Thyroid gland (tissue), 4 donors: ENCODE measurements around the gene CPNE4. TPM values are rescaled to one million over a fixed set of nuclear protein-coding genes. Genes with fewer than 3 reads are reported as not detected.

ENCODE experiments used
- DNase-seq, 2 donors: peaks; one replicate each; pipeline ENCODE4 v3.0.0-alpha.2; 2019
- H3K27ac ChIP-seq, 3 donors: fragments of 200-600 bp; sonication (generic); 1 replicate in 2 of 3; 2 replicates in 1 of 3; pipeline ENCODE4 v1.5.1; 2016 to 2019; ENCODE audit warnings: mild to moderate bottlenecking in 1 of 3, moderate library complexity in 1 of 3
- H3K27me3 ChIP-seq: fragments of 200-600 bp; sonication (generic); one replicate; pipeline ENCODE4 v1.5.1; 2019
- H3K36me3 ChIP-seq, 2 donors: fragments of 200-600 bp; sonication (generic); one replicate each; pipeline ENCODE4 v1.5.1; 2016 to 2019
- H3K4me1 ChIP-seq, 2 donors: fragments of 200-600 bp; sonication (generic); one replicate each; pipeline ENCODE4 v1.5.1; 2017 to 2019
- H3K4me3 ChIP-seq, 3 donors: fragments of 200-600 bp; sonication (generic); replicated peaks in 1 of 3; 1 replicate in 2 of 3; 2 replicates in 1 of 3; pipeline ENCODE4 v1.5.1; 2016; ENCODE audit warnings: mild to moderate bottlenecking in 1 of 3
- H3K9me3 ChIP-seq: fragments of 200-600 bp; sonication (generic); one replicate; pipeline ENCODE4 v1.5.1; 2017
- POLR2A ChIP-seq, 2 donors: fragments of 450-650 bp; IDR thresholded peaks; one replicate each; pipeline ENCODE4 v1.6.1; 2017; ENCODE audit warnings: antibody characterized with exemption in 2 of 2, mild to moderate bottlenecking in 2 of 2, moderate library complexity in 1 of 2
- WGBS, 2 donors: methylation state at CpG; one replicate each; pipeline ENCODE4 v1.1.5; 2017; 5-methylcytosine and 5-hydroxymethylcytosine counted together
- intact Hi-C: fragments of 100-400 bp; cut with DNase I; formaldehyde crosslinking; loops from one replicate; pipeline ENCODE4 v1.15.1; 2023
- total RNA-seq, 4 donors: library from RNA; depleted of rRNA; stranded (reverse); fragments of >200 nt; gene quantifications; one replicate each; pipeline ENCODE4 v1.2.3, GENCODE V29; 2016
- TF ChIP-seq, protein P1 (sequence below), 6 experiments: fragments of 200-600 bp in 3 of 6; fragments of 450-650 bp in 3 of 6; sonication (generic) in 3 of 6; IDR thresholded peaks; one replicate each; pipeline ENCODE4 v1.5.1; 2016 to 2019; ENCODE audit warnings: antibody characterized with exemption in 6 of 6, mild to moderate bottlenecking in 2 of 6, inconsistent platforms in 1 of 6, moderate library complexity in 1 of 6

The CPNE4 gene
- total RNA-seq, 4 donors from 2014 or later: not detected

DNA sequence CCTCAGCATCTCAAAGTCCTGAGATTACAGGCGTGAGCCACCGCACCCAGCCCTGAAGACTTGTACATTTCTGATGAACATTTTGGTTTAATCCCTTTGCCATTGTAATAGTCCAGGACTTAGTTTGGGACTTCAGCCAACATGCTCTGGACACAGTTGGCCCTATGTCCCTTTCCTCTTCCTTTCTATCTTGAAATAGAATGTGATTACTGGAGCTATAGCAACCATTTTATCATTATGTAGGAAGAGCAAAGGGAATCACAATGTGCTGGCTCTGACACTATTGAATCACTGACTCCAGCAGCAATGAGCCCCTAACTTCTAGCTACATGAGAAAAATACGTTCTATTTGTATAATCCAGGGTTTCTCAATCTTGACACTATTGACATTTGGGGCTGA lies 497.3 kb downstream of the CPNE4 start:
- DNase-seq: no peak
- WGBS, 2 donors: 89 to 97% methylated on average over 3 of the region's 3 CpGs
- H3K27ac ChIP-seq: no peak overlapping the region
- H3K9me3 ChIP-seq: no peaks in the 10 kb centered on the region
- H3K27me3 ChIP-seq: no peaks in the 10 kb centered on the region
- no peaks in the 10 kb centered on the region for H3K36me3 ChIP-seq
- no peaks in the 10 kb centered on the region for H3K4me1 ChIP-seq
- intact Hi-C loops: no loop called here
- TF ChIP-seq POLR2A (IDR thresholded peaks at IDR 0.05): no peak
- TF ChIP-seq, protein P1, sequence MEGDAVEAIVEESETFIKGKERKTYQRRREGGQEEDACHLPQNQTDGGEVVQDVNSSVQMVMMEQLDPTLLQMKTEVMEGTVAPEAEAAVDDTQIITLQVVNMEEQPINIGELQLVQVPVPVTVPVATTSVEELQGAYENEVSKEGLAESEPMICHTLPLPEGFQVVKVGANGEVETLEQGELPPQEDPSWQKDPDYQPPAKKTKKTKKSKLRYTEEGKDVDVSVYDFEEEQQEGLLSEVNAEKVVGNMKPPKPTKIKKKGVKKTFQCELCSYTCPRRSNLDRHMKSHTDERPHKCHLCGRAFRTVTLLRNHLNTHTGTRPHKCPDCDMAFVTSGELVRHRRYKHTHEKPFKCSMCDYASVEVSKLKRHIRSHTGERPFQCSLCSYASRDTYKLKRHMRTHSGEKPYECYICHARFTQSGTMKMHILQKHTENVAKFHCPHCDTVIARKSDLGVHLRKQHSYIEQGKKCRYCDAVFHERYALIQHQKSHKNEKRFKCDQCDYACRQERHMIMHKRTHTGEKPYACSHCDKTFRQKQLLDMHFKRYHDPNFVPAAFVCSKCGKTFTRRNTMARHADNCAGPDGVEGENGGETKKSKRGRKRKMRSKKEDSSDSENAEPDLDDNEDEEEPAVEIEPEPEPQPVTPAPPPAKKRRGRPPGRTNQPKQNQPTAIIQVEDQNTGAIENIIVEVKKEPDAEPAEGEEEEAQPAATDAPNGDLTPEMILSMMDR (IDR thresholded peaks at IDR 0.05): no peak
- no peak overlapping the region for H3K4me3 ChIP-seq

DNA sequence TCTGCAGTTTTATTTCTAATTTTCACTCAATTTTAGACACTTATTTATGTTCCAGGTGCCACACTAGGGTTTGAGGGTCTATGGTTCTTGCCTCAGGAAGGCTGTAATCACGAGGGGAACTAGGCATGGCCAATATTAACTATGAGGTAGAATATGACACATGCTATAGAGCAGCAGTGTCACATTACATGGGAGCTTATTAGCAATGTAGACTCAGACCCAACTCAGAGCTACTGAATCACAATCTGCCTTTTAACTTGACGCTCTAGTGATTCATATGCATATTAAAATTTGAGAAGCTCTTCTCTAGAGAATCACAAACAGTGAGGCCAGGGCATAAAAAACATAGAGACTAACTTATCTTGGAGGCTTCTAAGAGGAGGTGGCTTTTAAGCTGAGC lies 499.2 kb downstream of the CPNE4 start:
- H3K36me3 ChIP-seq: no peaks in the 10 kb centered on the region
- no peak overlapping the region for H3K4me3 ChIP-seq
- H3K9me3 ChIP-seq: no peaks in the 10 kb centered on the region
- WGBS, 2 donors: 66 to 77% methylated on average over 2 of the region's 2 CpGs
- no peak for DNase-seq
- intact Hi-C loops: no loop called here
- H3K4me1 ChIP-seq: no peaks in the 10 kb centered on the region
- H3K27me3 ChIP-seq: no peaks in the 10 kb centered on the region
- no peak overlapping the region for H3K27ac ChIP-seq
- TF ChIP-seq POLR2A (IDR thresholded peaks at IDR 0.05): no peak
- TF ChIP-seq, protein P1 (IDR thresholded peaks at IDR 0.05): no peak

DNA sequence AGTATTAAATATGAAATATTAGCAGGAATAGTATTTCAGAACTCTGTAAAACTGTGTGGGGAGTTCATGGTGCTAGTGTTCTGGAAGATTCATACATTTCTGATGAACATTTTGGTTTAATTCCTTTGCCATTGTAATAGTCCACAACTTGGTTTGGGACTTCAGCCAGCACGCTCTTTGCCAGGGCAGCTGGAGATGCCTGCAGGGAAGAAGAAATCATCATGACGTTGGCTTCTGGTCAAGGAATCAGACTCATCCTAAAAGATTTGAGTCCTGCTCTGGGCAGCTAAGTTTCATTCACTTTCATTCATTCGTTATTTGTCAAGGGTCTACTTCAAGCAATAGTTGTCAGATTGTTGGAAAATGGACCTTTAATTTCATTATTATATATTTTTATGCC lies 499.7 kb downstream of the CPNE4 start:
- H3K4me3 ChIP-seq: no peak overlapping the region
- no peaks in the 10 kb centered on the region for H3K36me3 ChIP-seq
- H3K9me3 ChIP-seq: no peaks in the 10 kb centered on the region
- WGBS, 2 donors: 80 to 88% methylated on average over 3 of the region's 3 CpGs
- TF ChIP-seq, protein P1 (IDR thresholded peaks at IDR 0.05): no peak
- no peak for TF ChIP-seq POLR2A (IDR thresholded peaks at IDR 0.05)
- no peak for DNase-seq
- H3K27ac ChIP-seq: no peak overlapping the region
- intact Hi-C loops: no loop called here
- H3K4me1 ChIP-seq: no peaks in the 10 kb centered on the region
- no peaks in the 10 kb centered on the region for H3K27me3 ChIP-seq

DNA sequence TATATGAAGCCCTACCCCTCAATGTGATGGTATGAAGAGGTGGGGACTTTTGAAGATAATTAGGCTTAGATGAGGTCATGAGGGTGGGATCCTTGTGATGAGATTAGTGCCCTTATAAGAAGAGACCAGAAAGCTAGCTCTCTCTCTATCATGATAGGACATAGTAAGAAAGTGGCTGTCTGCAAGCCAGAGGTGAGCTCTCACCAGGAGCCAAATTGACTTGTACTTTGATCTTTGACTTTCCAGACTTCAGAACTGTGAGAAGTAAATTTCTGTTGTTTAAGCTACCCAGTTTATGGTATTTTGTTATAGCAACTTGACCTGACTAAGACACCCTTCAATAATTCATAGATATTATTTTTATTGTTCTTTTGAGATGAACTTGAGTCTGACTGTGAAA lies 502.2 kb downstream of the CPNE4 start:
- no peak overlapping the region for H3K4me3 ChIP-seq
- H3K27me3 ChIP-seq: no peaks in the 10 kb centered on the region
- H3K36me3 ChIP-seq: no peaks in the 10 kb centered on the region
- intact Hi-C loops: no loop called here
- H3K27ac ChIP-seq: no peak overlapping the region
- TF ChIP-seq POLR2A (IDR thresholded peaks at IDR 0.05): no peak
- TF ChIP-seq, protein P1 (IDR thresholded peaks at IDR 0.05): no peak
- no peaks in the 10 kb centered on the region for H3K9me3 ChIP-seq
- DNase-seq: no peak
- H3K4me1 ChIP-seq: no peaks in the 10 kb centered on the region

DNA sequence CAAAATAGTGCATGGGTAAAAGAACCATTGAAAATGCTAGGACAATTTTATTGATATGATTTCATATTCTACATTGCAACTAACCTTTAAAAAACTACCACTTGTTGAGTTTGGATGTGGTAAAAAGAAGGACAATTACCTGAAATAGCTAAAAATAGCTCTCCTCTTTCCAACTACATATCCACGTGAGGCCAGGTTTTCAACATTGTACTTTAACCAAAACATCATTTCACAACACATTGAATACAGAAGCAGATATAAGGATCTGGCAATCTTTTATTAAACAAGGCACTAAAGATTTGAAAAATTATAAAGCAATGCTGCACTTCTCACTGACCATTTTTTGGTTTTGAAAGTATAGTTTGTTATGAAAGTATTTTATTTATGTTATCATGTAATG lies 504.0 kb downstream of the CPNE4 start:
- intact Hi-C loops: no loop called here
- TF ChIP-seq, protein P1 (IDR thresholded peaks at IDR 0.05): no peak
- no peak for TF ChIP-seq POLR2A (IDR thresholded peaks at IDR 0.05)
- no peaks in the 10 kb centered on the region for H3K9me3 ChIP-seq
- DNase-seq: no peak
- no peak overlapping the region for H3K4me3 ChIP-seq
- H3K36me3 ChIP-seq: no peaks in the 10 kb centered on the region
- no peaks in the 10 kb centered on the region for H3K27me3 ChIP-seq
- no peak overlapping the region for H3K27ac ChIP-seq
- peaks cover 0 to 5% of the 10 kb centered on the region in 2 donors for H3K4me1 ChIP-seq
- WGBS, 2 donors: 76 to 82% methylated on average over 1 of the region's 1 CpG
